HG03432 (cell line): ENCODE data around the gene RPH3AL.
"Not testable (repeated sequence)": the region's sequence is repeated elsewhere in the genome, so short reads cannot be mapped to it uniquely, and the experiment has no call there.

Experiments used
- ATAC-seq: cut with Tn5 transposase; IDR thresholded peaks from one replicate; pipeline ENCODE4 v1.9.1; 2021; ENCODE audit warnings: mild to moderate bottlenecking, moderate library complexity; ENCODE audit not compliant: unreplicated experiment

The RPH3AL gene

GRCh38 chr17:228951-229708, 123.5 kb downstream of the RPH3AL start:
- no peak for ATAC-seq

GRCh38 chr17:227946-228615, 124.5 kb downstream of the RPH3AL start:
- no peak for ATAC-seq

GRCh38 chr17:227078-227945, 125.3 kb downstream of the RPH3AL start:
- no peak for ATAC-seq

- no peak for ATAC-seq
Observed at GRCh38 chr17:226108-227077, 126.2 kb downstream of the RPH3AL start.

- no peak for ATAC-seq
Observed at GRCh38 chr17:225551-225950, 127.1 kb downstream of the RPH3AL start.

GRCh38 chr17:224576-224975, 128.0 kb downstream of the RPH3AL start:
- ATAC-seq: not testable (repeated sequence)

- no peak for ATAC-seq
Observed at GRCh38 chr17:223723-224471, 128.7 kb downstream of the RPH3AL start.

- no peak for ATAC-seq
Observed at GRCh38 chr17:222172-222571, 130.4 kb downstream of the RPH3AL start.

- no peak for ATAC-seq
Observed at GRCh38 chr17:219696-220095, 132.9 kb downstream of the RPH3AL start.

- no peak for ATAC-seq
Observed at GRCh38 chr17:218432-219110, 134.0 kb downstream of the RPH3AL start.

- no peak for ATAC-seq
Observed at GRCh38 chr17:216625-217024, 136.0 kb downstream of the RPH3AL start.

GRCh38 chr17:215563-216478, 136.8 kb downstream of the RPH3AL start:
- not testable (repeated sequence) for ATAC-seq

- ATAC-seq: no peak
Observed at GRCh38 chr17:214881-215331, 137.7 kb downstream of the RPH3AL start.

- ATAC-seq: no peak
Observed at GRCh38 chr17:213286-214105, 139.1 kb downstream of the RPH3AL start.

GRCh38 chr17:210402-210801, 142.2 kb downstream of the RPH3AL start:
- no peak for ATAC-seq

- ATAC-seq: no peak
Observed at GRCh38 chr17:208429-208828, 144.2 kb downstream of the RPH3AL start.

- no peak for ATAC-seq
Observed at GRCh38 chr17:207775-208174, 144.8 kb downstream of the RPH3AL start.
